MM.1S (cell line): Measurements from ENCODE around the gene BNIP5.

Experiments used
- DNase-seq: peaks from one replicate; pipeline ENCODE4 v3.0.0-alpha.2; 2015
- H2AFZ ChIP-seq: fragments of 300-600 bp; sonication (generic); 2 replicates; pipeline ENCODE4 v1.6.0; 2016; ENCODE audit warnings: antibody characterized with exemption, low read length
- H3F3A ChIP-seq: fragments of 300-600 bp; sonication (generic); 2 replicates; pipeline ENCODE4 v1.6.1; 2016; ENCODE audit warnings: mild to moderate bottlenecking, antibody characterized with exemption, low read length, moderate library complexity, mixed read lengths; ENCODE audit not compliant: insufficient read depth
- H3K27ac ChIP-seq: fragments of 300-600 bp; sonication (generic); 2 replicates; pipeline ENCODE4 v1.5.1; 2016; ENCODE audit warnings: mild to moderate bottlenecking, low read length
- H3K27me3 ChIP-seq: fragments of 300-600 bp; sonication (generic); replicated peaks from 2 replicates; pipeline ENCODE4 v1.6.0; 2016; ENCODE audit warnings: low read length; ENCODE audit not compliant: insufficient read depth
- H3K36me3 ChIP-seq: fragments of 300-600 bp; sonication (generic); replicated peaks from 2 replicates; pipeline ENCODE4 v1.6.1; 2016; ENCODE audit warnings: mild to moderate bottlenecking, low read length, mixed read lengths; ENCODE audit not compliant: insufficient read depth
- H3K4me1 ChIP-seq: fragments of 300-600 bp; sonication (generic); 2 replicates; pipeline ENCODE4 v1.6.1; 2016; ENCODE audit warnings: low read length, mixed read lengths
- H3K4me2 ChIP-seq: fragments of 300-600 bp; sonication (generic); 2 replicates; pipeline ENCODE4 v1.6.0; 2016; ENCODE audit warnings: low read depth, low read length
- H3K4me3 ChIP-seq: fragments of 300-600 bp; sonication (generic); 2 replicates; pipeline ENCODE4 v1.5.1; 2016; ENCODE audit warnings: low read length, mixed read lengths
- H3K79me2 ChIP-seq: fragments of 300-600 bp; sonication (generic); 2 replicates; pipeline ENCODE4 v1.6.1; 2016; ENCODE audit warnings: mixed run types, low read length, mixed read lengths
- H3K9ac ChIP-seq: fragments of 300-600 bp; sonication (generic); 2 replicates; pipeline ENCODE4 v1.6.1; 2016; ENCODE audit warnings: low read length, mixed read lengths
- H3K9me2 ChIP-seq: fragments of 300-600 bp; sonication (generic); replicated peaks from 2 replicates; pipeline ENCODE4 v1.6.1; 2016; ENCODE audit warnings: mild to moderate bottlenecking, low read length, mixed read lengths; ENCODE audit not compliant: insufficient read depth
- H3K9me3 ChIP-seq: fragments of 300-600 bp; sonication (generic); replicated peaks from 2 replicates; pipeline ENCODE4 v1.6.1; 2016; ENCODE audit warnings: mild to moderate bottlenecking, low read length, mixed read lengths; ENCODE audit not compliant: insufficient read depth
- H4K20me1 ChIP-seq: fragments of 300-600 bp; sonication (generic); 2 replicates; pipeline ENCODE4 v1.6.1; 2016; ENCODE audit warnings: mild to moderate bottlenecking, low read length, moderate library complexity, mixed read lengths; ENCODE audit not compliant: insufficient read depth
- EZH2 ChIP-seq: fragments of 300-600 bp; sonication (generic); optimal IDR thresholded peaks from 2 replicates; pipeline ENCODE3; 2017; ENCODE audit warnings: low read depth, mild to moderate bottlenecking, antibody characterized with exemption, low read length, mixed read lengths
- EZH2phosphoT487 ChIP-seq: fragments of 300-600 bp; sonication (generic); IDR thresholded peaks from 2 replicates; pipeline ENCODE4 v1.6.1; 2018; ENCODE audit warnings: antibody characterized with exemption, low read length
- TF ChIP-seq, protein P1 (sequence below): fragments of 300-600 bp; sonication (generic); IDR thresholded peaks from 2 replicates; pipeline ENCODE4 v1.5.1; 2016; ENCODE audit warnings: antibody characterized with exemption, low read length, mixed read lengths

BNIP5 gene

DNA sequence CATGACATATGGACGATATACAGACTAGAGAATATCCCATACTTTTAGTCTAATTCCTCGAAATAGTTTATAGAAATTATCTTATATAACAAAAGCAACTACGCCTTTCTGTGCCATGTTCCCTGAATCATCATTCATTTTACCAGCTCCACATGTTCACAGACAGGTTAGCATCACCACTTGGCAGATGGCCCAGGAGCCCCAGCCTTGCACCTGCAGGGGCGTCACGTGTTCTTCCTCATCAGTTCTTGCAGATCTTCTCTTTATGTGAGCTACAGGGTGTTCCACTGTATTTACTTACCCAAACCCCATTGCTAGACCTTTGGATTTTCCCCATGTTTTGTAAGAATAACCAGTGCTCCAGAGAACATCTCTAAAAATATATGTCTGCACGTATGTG is 12.6 kb upstream of the BNIP5 start:
- Histone ChIP-seq H3K9me2 (no peaks in the 10 kb centered on the region), H3K9me3 (no peaks in the 10 kb centered on the region), H3F3A (no peaks in the 10 kb centered on the region), H4K20me1 (no peaks in the 10 kb centered on the region), H3K9ac (no peak overlapping the region), H3K27me3 (no peaks in the 10 kb centered on the region), H3K4me3 (no peak overlapping the region), H2AFZ (no peak overlapping the region), H3K4me2 (0 out of 2 replicates have a peak overlapping the region, but pooled peaks have one; percentile 11), H3K4me1 (peaks cover 8% of the 10 kb centered on the region; the same call in 1 of the 2 replicates), H3K27ac (peak overlapping the region; percentile 19; the same call in 1 of the 2 replicates), H3K79me2 (no peaks in the 10 kb centered on the region), H3K36me3 (no peaks in the 10 kb centered on the region)
- TF ChIP-seq EZH2 (no peak), EZH2phosphoT487 (no peak)
- TF ChIP-seq, protein P1, sequence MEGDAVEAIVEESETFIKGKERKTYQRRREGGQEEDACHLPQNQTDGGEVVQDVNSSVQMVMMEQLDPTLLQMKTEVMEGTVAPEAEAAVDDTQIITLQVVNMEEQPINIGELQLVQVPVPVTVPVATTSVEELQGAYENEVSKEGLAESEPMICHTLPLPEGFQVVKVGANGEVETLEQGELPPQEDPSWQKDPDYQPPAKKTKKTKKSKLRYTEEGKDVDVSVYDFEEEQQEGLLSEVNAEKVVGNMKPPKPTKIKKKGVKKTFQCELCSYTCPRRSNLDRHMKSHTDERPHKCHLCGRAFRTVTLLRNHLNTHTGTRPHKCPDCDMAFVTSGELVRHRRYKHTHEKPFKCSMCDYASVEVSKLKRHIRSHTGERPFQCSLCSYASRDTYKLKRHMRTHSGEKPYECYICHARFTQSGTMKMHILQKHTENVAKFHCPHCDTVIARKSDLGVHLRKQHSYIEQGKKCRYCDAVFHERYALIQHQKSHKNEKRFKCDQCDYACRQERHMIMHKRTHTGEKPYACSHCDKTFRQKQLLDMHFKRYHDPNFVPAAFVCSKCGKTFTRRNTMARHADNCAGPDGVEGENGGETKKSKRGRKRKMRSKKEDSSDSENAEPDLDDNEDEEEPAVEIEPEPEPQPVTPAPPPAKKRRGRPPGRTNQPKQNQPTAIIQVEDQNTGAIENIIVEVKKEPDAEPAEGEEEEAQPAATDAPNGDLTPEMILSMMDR = no peak
- peak; percentile 82 for DNase-seq

DNA sequence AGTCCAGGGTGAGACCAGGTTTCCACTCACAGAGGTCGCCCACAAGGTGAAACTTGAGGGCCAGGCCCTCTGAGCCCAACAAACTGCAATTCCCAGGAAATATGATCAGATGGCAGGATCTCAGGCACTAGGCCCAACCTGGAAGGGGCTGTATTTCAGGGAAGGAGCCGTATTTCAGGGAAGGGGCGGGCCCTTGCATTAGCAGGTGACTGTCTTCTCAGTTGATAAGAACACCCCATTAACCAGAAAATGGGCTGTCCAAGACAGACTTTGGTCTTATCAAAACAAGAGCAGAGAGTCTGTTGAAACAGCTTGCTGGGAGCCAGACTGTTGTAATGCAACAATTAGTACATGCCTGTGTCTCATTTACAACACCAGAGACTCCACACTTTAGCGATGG is 10.9 kb upstream of the BNIP5 start:
- no peak for DNase-seq
- Histone ChIP-seq H3K9me3 (no peaks in the 10 kb centered on the region), H3K27me3 (no peaks in the 10 kb centered on the region), H4K20me1 (no peaks in the 10 kb centered on the region), H2AFZ (no peak overlapping the region), H3K9ac (no peak overlapping the region), H3K9me2 (no peaks in the 10 kb centered on the region), H3K4me1 (peaks cover 8% of the 10 kb centered on the region; the same call in 1 of the 2 replicates), H3K79me2 (no peaks in the 10 kb centered on the region), H3K27ac (no peak overlapping the region), H3K4me2 (no peak overlapping the region), H3K36me3 (no peaks in the 10 kb centered on the region), H3K4me3 (no peak overlapping the region), H3F3A (no peaks in the 10 kb centered on the region)
- no peak for TF ChIP-seq EZH2
- TF ChIP-seq EZH2phosphoT487 = no peak
- TF ChIP-seq, protein P1 = no peak

DNA sequence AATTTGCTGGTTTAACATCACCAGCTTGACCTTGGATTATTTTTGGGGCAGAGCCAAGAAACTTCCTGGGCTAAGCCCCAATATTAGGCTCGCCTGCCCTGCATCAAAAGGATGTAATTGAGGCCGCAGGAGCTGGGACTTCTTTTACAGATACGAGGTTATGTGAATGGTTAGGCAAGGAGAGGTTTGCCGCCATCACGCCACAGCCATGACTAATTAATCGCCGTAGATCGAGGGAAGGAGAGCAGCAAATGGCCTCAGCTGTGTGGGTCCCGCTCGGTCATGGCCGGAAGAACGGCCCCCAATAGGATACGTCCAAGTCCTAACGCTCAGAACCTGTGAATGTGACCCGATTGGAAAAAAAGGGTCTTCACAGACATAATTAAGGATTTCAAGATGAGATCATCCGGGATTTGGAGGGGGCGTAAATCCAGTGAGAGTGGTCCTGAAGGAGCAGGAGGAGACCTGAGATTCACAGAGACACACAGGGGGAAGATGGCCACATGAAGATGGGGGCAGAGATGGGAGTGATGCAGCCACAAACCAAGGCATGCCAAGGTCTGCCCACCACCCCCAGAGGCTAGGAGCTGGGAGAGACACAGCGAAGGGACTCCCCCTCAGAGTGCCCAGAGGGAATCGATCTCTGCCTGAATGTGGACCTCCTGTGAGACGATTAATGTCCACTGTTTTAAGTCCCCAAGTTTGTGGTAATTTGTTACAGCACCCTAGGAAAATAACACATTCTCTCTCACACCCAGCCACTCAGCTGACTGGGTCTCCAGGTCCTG is 10.0 kb upstream of the BNIP5 start:
- Histone ChIP-seq H3K79me2 (no peaks in the 10 kb centered on the region), H3K36me3 (no peaks in the 10 kb centered on the region), H3K4me1 (peaks cover 8% of the 10 kb centered on the region; the same call in 1 of the 2 replicates), H2AFZ (no peak overlapping the region), H3F3A (no peaks in the 10 kb centered on the region), H3K27ac (no peak overlapping the region), H3K9ac (no peak overlapping the region), H3K9me2 (no peaks in the 10 kb centered on the region), H3K27me3 (no peaks in the 10 kb centered on the region), H3K4me3 (no peak overlapping the region), H3K4me2 (no peak overlapping the region), H4K20me1 (no peaks in the 10 kb centered on the region), H3K9me3 (no peaks in the 10 kb centered on the region)
- no peak for DNase-seq
- TF ChIP-seq, protein P1 = no peak
